SK-N-MC (cell line): ENCODE data around the gene HS3ST3B1.

Experiments
- DNase-seq: peaks from one replicate; pipeline ENCODE4 v3.0.0-alpha.2; 2011; ENCODE audit warnings: low read depth, low spot score
- H3K27ac ChIP-seq: fragments of 200-600 bp; sonication (generic); 2 replicates; pipeline ENCODE4 v1.5.1; 2016; ENCODE audit warnings: mixed run types
- H3K36me3 ChIP-seq: fragments of 200-600 bp; sonication (generic); 2 replicates; pipeline ENCODE4 v1.6.1; 2017; ENCODE audit warnings: antibody characterized with exemption, low read length, mixed read lengths; ENCODE audit not compliant: insufficient read depth
- H3K4me3 ChIP-seq: fragments of 200-600 bp; sonication (generic); 2 replicates; pipeline ENCODE4 v1.5.1; 2016
- H3K9ac ChIP-seq: fragments of 200-600 bp; sonication (generic); 2 replicates; pipeline ENCODE4 v1.8.0; 2017; ENCODE audit warnings: mixed run types, mixed read lengths; ENCODE audit not compliant: insufficient read length
- H3K9me3 ChIP-seq: fragments of 200-600 bp; sonication (generic); 2 replicates; pipeline ENCODE4 v1.6.1; 2017; ENCODE audit warnings: low read depth, mild to moderate bottlenecking, antibody characterized with exemption, low read length, moderate library complexity, mixed read lengths
- EZH2 ChIP-seq: fragments of 200-600 bp; sonication (generic); IDR thresholded peaks from one replicate; pipeline ENCODE4 v1.6.1; 2017; ENCODE audit warnings: antibody characterized with exemption
- FOXP2 ChIP-seq: optimal IDR thresholded peaks from 2 replicates; pipeline ENCODE3; 2011; ENCODE audit warnings: mild to moderate bottlenecking, moderate library complexity; ENCODE audit not compliant: insufficient read depth; ENCODE audit errors: extremely low read length, control extremely low read depth
- POLR2AphosphoS5 ChIP-seq: IDR thresholded peaks from 2 replicates; pipeline ENCODE4 v1.6.1; 2012; ENCODE audit warnings: mild to moderate bottlenecking, low read depth, low read length, borderline replicate concordance

The HS3ST3B1 gene

DNA sequence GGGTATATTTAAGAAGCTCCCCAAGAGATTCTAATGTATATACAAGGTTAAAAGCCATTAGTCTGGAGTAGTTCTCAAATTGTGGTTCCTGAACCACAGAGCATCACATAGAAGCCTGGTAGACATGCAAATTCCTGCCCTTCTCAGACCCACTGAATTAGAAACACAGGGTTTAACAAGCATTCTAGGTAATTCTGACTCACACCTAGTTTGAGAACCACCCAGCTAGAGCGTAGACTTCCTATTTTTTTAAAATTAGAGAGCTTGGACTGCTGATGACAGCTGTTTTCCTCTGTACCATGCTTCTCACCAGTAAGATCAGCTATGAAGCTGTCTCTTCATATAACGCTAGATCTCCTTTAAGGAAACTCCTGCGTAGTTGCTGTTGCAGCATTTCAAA lies 50.6 kb downstream of the HS3ST3B1 start:
- H3K27ac ChIP-seq: no peak overlapping the region
- no peak overlapping the region for H3K4me3 ChIP-seq
- H3K9me3 ChIP-seq: no peaks in the 10 kb centered on the region
- TF ChIP-seq FOXP2 (no peak), POLR2AphosphoS5 (no peak), EZH2 (no peak)
- no peak overlapping the region for H3K9ac ChIP-seq
- no peaks in the 10 kb centered on the region for H3K36me3 ChIP-seq
- no peak for DNase-seq

DNA sequence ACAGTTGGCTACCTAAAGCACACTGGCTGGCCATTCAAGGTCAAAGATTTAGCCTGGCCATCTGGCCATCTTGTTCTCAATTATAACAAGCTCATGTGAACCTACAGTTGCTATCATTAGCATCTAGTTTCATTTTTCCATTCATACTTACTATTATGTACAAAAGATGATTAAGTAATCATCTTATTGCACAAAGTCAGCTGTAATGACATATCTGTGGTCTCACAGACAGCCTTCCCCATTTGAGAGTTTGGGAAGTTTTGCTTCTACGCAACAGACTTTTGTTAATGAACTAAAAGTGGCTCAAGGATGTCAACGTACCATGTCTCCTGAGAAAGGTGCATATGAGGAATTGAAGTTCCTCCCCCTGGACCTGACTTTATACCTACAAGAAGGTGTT lies 51.3 kb downstream of the HS3ST3B1 start:
- H3K9ac ChIP-seq: no peak overlapping the region
- H3K4me3 ChIP-seq: no peak overlapping the region
- DNase-seq: no peak
- no peak overlapping the region for H3K27ac ChIP-seq
- TF ChIP-seq EZH2: no peak
- no peak for TF ChIP-seq FOXP2
- TF ChIP-seq POLR2AphosphoS5: no peak
- H3K9me3 ChIP-seq: no peaks in the 10 kb centered on the region
- no peaks in the 10 kb centered on the region for H3K36me3 ChIP-seq

DNA sequence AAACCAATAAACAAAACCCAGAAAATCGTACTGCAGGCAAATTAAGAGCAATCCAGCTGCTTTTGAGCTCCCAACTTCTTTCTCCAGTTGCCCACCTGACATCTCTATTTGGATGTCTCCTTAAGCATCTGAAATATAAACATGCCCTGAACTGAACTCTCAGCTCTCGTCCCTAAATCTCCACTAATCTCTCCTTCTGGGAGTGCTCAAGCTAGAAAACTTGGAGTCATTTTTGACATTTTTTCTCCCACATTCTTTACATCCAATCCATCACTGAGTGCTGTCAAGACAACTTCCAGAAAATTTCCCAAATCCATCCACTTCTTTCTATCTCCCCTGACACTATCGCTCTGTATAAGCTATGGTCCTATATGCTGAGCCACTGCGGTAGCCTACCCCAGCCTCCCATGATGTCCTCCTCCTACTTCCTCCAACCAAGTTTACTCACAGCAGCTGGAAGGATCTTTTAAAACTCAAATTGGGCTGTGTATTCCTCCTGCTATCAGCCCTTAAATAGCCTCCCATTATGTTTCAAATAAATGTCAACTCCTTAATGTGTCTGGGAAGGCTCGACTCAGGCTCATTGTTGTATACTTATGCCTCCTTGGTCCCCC lies 53.1 kb downstream of the HS3ST3B1 start:
- no peak for DNase-seq

DNA sequence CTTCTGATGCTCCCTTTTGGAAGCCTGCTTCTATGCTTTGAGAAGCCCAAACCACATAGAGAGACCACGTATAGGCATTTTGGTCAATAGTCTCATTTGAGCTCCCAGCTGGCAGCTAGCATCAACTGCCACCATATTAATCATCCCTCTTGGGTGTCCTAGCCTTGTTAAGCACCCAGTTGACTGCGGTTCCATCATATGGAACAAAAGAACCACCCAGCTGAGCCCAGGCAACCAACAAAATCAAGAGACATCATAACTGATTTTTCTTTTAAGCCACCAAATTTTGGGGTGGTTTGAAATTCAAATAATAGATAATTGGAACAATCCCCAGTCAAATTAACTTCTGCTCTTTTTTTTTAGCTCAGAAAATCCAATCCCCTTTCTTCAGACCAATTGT lies 53.9 kb downstream of the HS3ST3B1 start:
- Histone ChIP-seq H3K9ac (no peak overlapping the region), H3K9me3 (no peaks in the 10 kb centered on the region), H3K4me3 (no peak overlapping the region), H3K27ac (no peak overlapping the region), H3K36me3 (no peaks in the 10 kb centered on the region)
- no peak for TF ChIP-seq FOXP2
- TF ChIP-seq POLR2AphosphoS5: no peak
- no peak for TF ChIP-seq EZH2
- DNase-seq: no peak

More for the DNA sequence above, 53.1 kb downstream of the HS3ST3B1 start:
- no peak for TF ChIP-seq POLR2AphosphoS5
- no peak overlapping the region for H3K27ac ChIP-seq
- H3K4me3 ChIP-seq: no peak overlapping the region
- H3K9me3 ChIP-seq: no peaks in the 10 kb centered on the region
- no peak overlapping the region for H3K9ac ChIP-seq
- no peaks in the 10 kb centered on the region for H3K36me3 ChIP-seq

DNA sequence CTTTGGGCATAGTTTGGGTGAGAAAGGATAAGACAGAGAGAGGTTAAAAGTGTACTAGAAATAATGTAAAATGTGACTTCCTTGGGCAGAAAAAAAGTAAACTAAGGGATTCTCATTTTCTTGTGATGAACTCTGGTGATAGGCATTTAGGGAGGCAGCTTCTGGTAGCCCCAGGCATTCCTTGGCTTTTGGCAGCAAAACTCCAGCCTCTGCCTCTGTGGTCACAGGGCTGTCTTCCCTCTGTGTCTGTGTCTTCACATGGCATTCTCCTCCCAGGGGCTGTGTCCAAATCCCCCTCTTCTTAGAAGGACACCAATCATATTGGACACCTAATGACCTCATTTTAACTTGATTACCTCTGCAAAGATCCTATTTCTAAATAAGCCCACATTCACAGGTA lies 54.7 kb downstream of the HS3ST3B1 start:
- H3K27ac ChIP-seq: no peak overlapping the region
- no peak for DNase-seq
- no peak overlapping the region for H3K4me3 ChIP-seq
- TF ChIP-seq FOXP2: no peak
- TF ChIP-seq POLR2AphosphoS5: no peak
- no peak for TF ChIP-seq EZH2
- no peak overlapping the region for H3K9ac ChIP-seq
- H3K36me3 ChIP-seq: no peaks in the 10 kb centered on the region
- no peaks in the 10 kb centered on the region for H3K9me3 ChIP-seq

DNA sequence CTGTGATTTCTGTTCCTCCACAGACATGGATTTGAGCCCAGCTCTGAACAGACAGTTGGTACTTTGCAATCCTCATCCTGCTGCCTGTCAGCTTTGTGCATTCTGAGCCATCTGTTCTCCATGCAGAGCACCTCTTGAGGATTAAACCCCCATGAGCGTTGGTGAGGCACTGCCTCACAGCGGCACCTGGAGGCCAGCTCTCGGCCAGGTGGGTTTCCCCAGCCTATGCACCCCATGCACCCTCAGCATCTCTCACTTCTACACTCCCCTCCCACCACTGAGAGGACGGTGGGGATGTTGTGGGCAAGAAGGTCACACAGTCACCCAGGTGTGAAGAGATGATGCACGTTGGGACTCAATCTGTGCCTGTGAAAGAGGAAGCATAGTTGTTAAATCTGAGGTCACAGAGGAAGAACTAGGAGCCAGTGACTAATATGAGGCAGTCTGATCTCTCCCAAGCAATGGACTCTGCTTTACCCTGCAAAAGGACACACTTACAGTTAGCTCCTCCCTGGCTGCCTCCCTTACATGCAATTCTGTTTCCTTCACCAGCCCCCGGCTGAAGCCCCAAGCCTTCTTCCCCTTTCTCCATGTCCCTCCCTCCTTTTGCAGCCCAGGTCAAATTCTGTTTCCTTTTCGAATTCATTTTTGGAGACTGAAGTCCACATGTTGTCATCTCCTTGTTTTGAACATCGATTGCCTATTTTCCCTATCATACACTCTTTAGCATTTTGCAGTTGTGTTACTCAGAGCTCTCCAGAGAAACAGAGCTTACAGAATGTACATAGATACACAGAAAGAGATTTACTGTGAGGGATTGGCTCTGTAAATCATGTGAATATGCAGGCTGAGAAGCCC lies 58.5 kb downstream of the HS3ST3B1 start:
- Histone ChIP-seq H3K36me3 (no peaks in the 10 kb centered on the region), H3K4me3 (no peak overlapping the region), H3K9me3 (no peaks in the 10 kb centered on the region), H3K27ac (no peak overlapping the region), H3K9ac (no peak overlapping the region)
- no peak for TF ChIP-seq EZH2
- TF ChIP-seq POLR2AphosphoS5: no peak
- no peak for DNase-seq

DNA sequence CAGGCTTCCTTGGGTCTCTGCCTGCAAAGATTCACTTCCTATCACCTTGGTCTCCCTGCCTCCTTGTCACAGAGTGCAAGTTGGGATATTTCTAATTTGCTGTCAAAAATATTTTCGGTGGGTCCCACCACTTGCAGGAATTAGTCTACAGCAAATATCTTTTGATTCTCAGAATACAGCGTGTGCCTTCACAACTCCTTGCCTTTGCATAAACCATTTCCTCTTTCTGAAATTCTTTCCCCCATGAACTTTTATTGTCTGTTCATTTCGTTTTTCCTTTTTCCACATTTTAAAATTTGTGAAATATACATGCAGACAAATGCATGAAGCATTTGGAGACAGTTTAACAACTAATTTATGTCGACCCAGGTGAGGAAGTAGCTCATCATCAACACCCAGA lies 60.0 kb downstream of the HS3ST3B1 start:
- Histone ChIP-seq H3K4me3 (no peak overlapping the region), H3K36me3 (no peaks in the 10 kb centered on the region), H3K9me3 (no peaks in the 10 kb centered on the region), H3K9ac (no peak overlapping the region), H3K27ac (no peak overlapping the region)
- TF ChIP-seq POLR2AphosphoS5 (no peak), EZH2 (no peak), FOXP2 (no peak)
- DNase-seq: no peak

DNA sequence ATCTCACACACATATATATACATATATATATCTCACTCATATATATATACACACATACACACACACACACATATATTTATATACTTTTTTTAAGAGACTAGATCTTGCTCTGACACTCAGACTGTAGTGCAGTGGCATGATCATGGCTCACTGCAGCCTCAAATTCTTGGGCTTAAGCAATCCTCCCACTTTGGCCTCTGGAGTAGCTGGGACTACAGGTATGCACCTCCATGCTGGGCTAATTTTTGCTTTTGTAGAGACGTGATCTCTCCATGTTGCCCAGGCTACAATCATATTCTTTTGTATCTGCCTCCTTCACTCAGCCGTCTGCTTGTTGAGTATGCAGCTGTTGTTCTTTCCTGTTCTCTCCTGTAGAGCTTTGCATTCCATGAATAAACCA lies 60.6 kb downstream of the HS3ST3B1 start:
- Histone ChIP-seq H3K27ac (no peak overlapping the region), H3K9me3 (no peaks in the 10 kb centered on the region), H3K4me3 (no peak overlapping the region), H3K9ac (no peak overlapping the region), H3K36me3 (no peaks in the 10 kb centered on the region)
- TF ChIP-seq POLR2AphosphoS5 (no peak), EZH2 (no peak), FOXP2 (no peak)
- no peak for DNase-seq

DNA sequence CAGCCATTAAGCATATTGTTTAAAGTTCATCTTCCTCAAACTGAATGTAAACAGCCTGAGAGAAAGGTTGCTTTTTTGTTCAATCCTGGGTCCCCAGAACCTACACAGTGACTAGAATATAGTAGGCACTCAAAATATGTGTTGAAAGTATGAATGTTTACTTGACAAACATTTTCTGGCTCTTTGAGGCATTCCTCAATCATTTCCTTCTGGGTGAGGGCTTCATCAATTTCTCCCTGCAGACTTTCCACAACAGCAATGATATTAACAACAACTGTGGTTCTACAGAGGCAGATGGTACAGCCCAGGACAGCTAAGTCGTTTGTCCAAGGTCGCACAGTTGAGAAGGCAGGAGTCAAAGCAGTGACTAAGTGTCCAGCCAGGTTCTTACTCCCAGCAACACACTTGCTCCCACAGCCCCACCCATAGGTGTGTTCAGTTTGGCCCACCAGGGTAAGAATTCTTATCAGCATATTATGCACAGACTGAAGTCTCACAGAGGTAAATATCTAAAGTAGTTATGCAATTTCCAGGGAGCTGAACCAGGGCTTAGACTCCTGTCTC lies 61.1 kb downstream of the HS3ST3B1 start:
- Histone ChIP-seq H3K4me3 (no peak overlapping the region), H3K9ac (no peak overlapping the region), H3K27ac (no peak overlapping the region), H3K9me3 (no peaks in the 10 kb centered on the region), H3K36me3 (no peaks in the 10 kb centered on the region)
- DNase-seq: no peak
- TF ChIP-seq POLR2AphosphoS5 (no peak), EZH2 (no peak), FOXP2 (no peak)
